ENCODE results near the gene MYO15A. TPM values are rescaled to one million over a fixed set of nuclear protein-coding genes. Genes with fewer than 3 reads are reported as not detected.

MYO15A gene
- total and polyA plus RNA-seq, 2 donors (not counting 1 experiment from before 2014, with no cell fraction given) = 2.5 to 3.1 TPM

GRCh38 chr17:18099516-18099915 lies 9.0 kb upstream of the MYO15A start:
- Histone ChIP-seq H4K20me1 (ENCODE audit: control insufficient read depth, insufficient read depth, low read length, poor library complexity, severe bottlenecking) (peaks cover 11% of the 10 kb centered on the region), H3K27ac (ENCODE audit: low read length in 2 of 2) (no peak overlapping the region), H2AFZ (ENCODE audit: insufficient read depth, low read depth, low read length, poor library complexity, severe bottlenecking) (no peak overlapping the region), H3K9ac (ENCODE audit: low read length) (no peak overlapping the region), H3K4me1 (ENCODE audit: control insufficient read depth in 2 of 2, insufficient read depth in 2 of 2, low read length in 2 of 2) (peaks cover 11 to 16% of the 10 kb centered on the region in 2 donors), H3K4me3 (ENCODE audit: control extremely low read depth in 1 of 5, extremely low read depth in 1 of 5, insufficient read depth in 1 of 5, low read depth in 2 of 5, low read length in 4 of 5) (no peak overlapping the region), H3K79me2 (ENCODE audit: control insufficient read depth, insufficient read depth, low read length) (no peaks in the 10 kb centered on the region), H3K27me3 (replicated peaks in 1 of 4; ENCODE audit: control extremely low read depth in 1 of 4, control insufficient read depth in 3 of 4, insufficient read depth in 4 of 4, low read length in 3 of 4) (no peaks in the 10 kb centered on the region), H3K36me3 (replicated peaks in 1 of 2; ENCODE audit: control extremely low read depth in 1 of 2, control insufficient read depth in 1 of 2, extremely low read depth in 1 of 2, insufficient read depth in 2 of 2, low read length in 1 of 2) (peaks cover 0 to 48% of the 10 kb centered on the region in 2 experiments), H3K9me3 (ENCODE audit: control extremely low read depth in 1 of 3, control insufficient read depth in 2 of 3, insufficient read depth in 1 of 3, low read length in 2 of 3) (no peaks in the 10 kb centered on the region), H3K4me2 (replicated peaks; ENCODE audit: low read depth, low read length, poor library complexity, severe bottlenecking) (no peak overlapping the region)
- no peak for ATAC-seq (ENCODE audit: low read depth)
- Mint-ChIP-seq H3K4me1 (peaks cover 14% of the 10 kb centered on the region), H3K9me3 (ENCODE audit: insufficient read depth) (no peaks in the 10 kb centered on the region), H3K27me3 (no peaks in the 10 kb centered on the region), H3K27ac (no peak overlapping the region), H3K4me3 (no peak overlapping the region)
- ChIA-PET POLR2A (no interaction called here), CTCF (no interaction called here)
- 95% methylated on average over 14 of the region's 14 CpGs for WGBS (ENCODE audit: insufficient coverage)
- intact Hi-C loops (cut with micrococcal nuclease) = no loop called here
- no peak for TF ChIP-seq EZH2 (IDR thresholded peaks at IDR 0.05; ENCODE audit: borderline replicate concordance, insufficient read depth, low read depth, low read length, poor library complexity, severe bottlenecking)
- TF ChIP-seq CTCF (IDR thresholded peaks at IDR 0.05) = no peak
- no peak for DNase-seq

GRCh38 chr17:18100616-18101015 lies 7.9 kb upstream of the MYO15A start:
- H3K27ac ChIP-seq (ENCODE audit: low read length in 2 of 2) = no peak overlapping the region
- ATAC-seq (ENCODE audit: low read depth) = no peak
- no peak for DNase-seq
- no peaks in the 10 kb centered on the region for H3K9me3 Mint-ChIP-seq (ENCODE audit: insufficient read depth)
- H3K4me3 Mint-ChIP-seq = no peak overlapping the region
- no peaks in the 10 kb centered on the region for H3K27me3 Mint-ChIP-seq
- no peak overlapping the region for H3K27ac Mint-ChIP-seq
- no peak overlapping the region for H3K4me2 ChIP-seq (replicated peaks; ENCODE audit: low read depth, low read length, poor library complexity, severe bottlenecking)
- no peaks in the 10 kb centered on the region for H3K9me3 ChIP-seq (ENCODE audit: control extremely low read depth in 1 of 3, control insufficient read depth in 2 of 3, insufficient read depth in 1 of 3, low read length in 2 of 3)
- CTCF ChIA-PET = interaction anchor here (1.1 kb wide), 1 partner anchor 14 kb away, joined by 3 read pairs; no protein-coding TSS in a partner anchor
- H3K4me1 Mint-ChIP-seq = peaks cover 17% of the 10 kb centered on the region
- peaks cover 11 to 16% of the 10 kb centered on the region in 2 donors for H3K4me1 ChIP-seq (ENCODE audit: control insufficient read depth in 2 of 2, insufficient read depth in 2 of 2, low read length in 2 of 2)
- intact Hi-C loops (cut with micrococcal nuclease) = no loop called here
- TF ChIP-seq CTCF (IDR thresholded peaks at IDR 0.05) (no peak), EZH2 (IDR thresholded peaks at IDR 0.05; ENCODE audit: borderline replicate concordance, insufficient read depth, low read depth, low read length, poor library complexity, severe bottlenecking) (no peak)
- H3K27me3 ChIP-seq (replicated peaks in 1 of 4; ENCODE audit: control extremely low read depth in 1 of 4, control insufficient read depth in 3 of 4, insufficient read depth in 4 of 4, low read length in 3 of 4) = no peaks in the 10 kb centered on the region
- no peaks in the 10 kb centered on the region for H3K79me2 ChIP-seq (ENCODE audit: control insufficient read depth, insufficient read depth, low read length)
- H4K20me1 ChIP-seq (ENCODE audit: control insufficient read depth, insufficient read depth, low read length, poor library complexity, severe bottlenecking) = peaks cover 11% of the 10 kb centered on the region
- no peak overlapping the region for H3K4me3 ChIP-seq (ENCODE audit: control extremely low read depth in 1 of 5, extremely low read depth in 1 of 5, insufficient read depth in 1 of 5, low read depth in 2 of 5, low read length in 4 of 5)
- H3K9ac ChIP-seq (ENCODE audit: low read length) = no peak overlapping the region
- POLR2A ChIA-PET = no interaction called here
- 96% methylated on average over 10 of the region's 10 CpGs for WGBS (ENCODE audit: insufficient coverage)
- no peak overlapping the region for H2AFZ ChIP-seq (ENCODE audit: insufficient read depth, low read depth, low read length, poor library complexity, severe bottlenecking)
- peaks cover 0 to 44% of the 10 kb centered on the region in 2 experiments for H3K36me3 ChIP-seq (replicated peaks in 1 of 2; ENCODE audit: control extremely low read depth in 1 of 2, control insufficient read depth in 1 of 2, extremely low read depth in 1 of 2, insufficient read depth in 2 of 2, low read length in 1 of 2)

Data from B cell (primary cell).